ENCODE measurements around the gene TSPYL4. TPM values are rescaled to one million over a fixed set of nuclear protein-coding genes. Genes with fewer than 3 reads are reported as not detected.
"Not testable (repeated sequence)": the region's sequence is repeated elsewhere in the genome, so short reads cannot be mapped to it uniquely, and the experiment has no call there.

Gene TSPYL4
- 22.1 and 22.2 TPM in 2 replicates for total RNA-seq

GRCh38 chr6:116253505-116254296, at the start of gene TSPYL4:
Gene TSPYL4, minus strand, starts transcription at chr6:116254075. Its CDS starts 67 bp downstream, at chr6:116254008.
- Mint-ChIP-seq H3K27ac (no peak within 1 kb of the TSS), H3K9me3 (no peaks in the 10 kb centered on the region), H3K36me3 (ENCODE audit: low read depth) (peaks cover 9% of the 10 kb centered on the region), H3K27me3 (no peaks in the 10 kb centered on the region), H3K4me1 (peaks cover 25% of the 10 kb centered on the region), H3K4me3 (no peak within 1 kb of the TSS)
- DNase-seq, result peak; percentile 98
- intact Hi-C loops (cut with micrococcal nuclease), result loop anchor here (1.0 to 10.0 kb wide), 6 partner anchors 15 to 1351 kb away; partner anchors contain the start of genes GOPC, NT5DC1, RWDD1 and TSPYL1

GRCh38 chr6:116301104-116301503, 47.2 kb upstream of the TSPYL4 start:
- H3K36me3 Mint-ChIP-seq (ENCODE audit: low read depth), result no peaks in the 10 kb centered on the region
- H3K4me3 Mint-ChIP-seq, result no peak overlapping the region
- intact Hi-C loops (cut with micrococcal nuclease), result no loop called here
- no peak overlapping the region for H3K27ac Mint-ChIP-seq
- H3K4me1 Mint-ChIP-seq, result no peaks in the 10 kb centered on the region
- DNase-seq, result no peak
- H3K27me3 Mint-ChIP-seq, result peaks cover 10% of the 10 kb centered on the region
- peaks cover 3% of the 10 kb centered on the region for H3K9me3 Mint-ChIP-seq

- H3K4me1 Mint-ChIP-seq, result no peaks in the 10 kb centered on the region
- peaks cover 3% of the 10 kb centered on the region for H3K9me3 Mint-ChIP-seq
- no peaks in the 10 kb centered on the region for H3K36me3 Mint-ChIP-seq (ENCODE audit: low read depth)
- H3K4me3 Mint-ChIP-seq, result no peak overlapping the region
- no peak overlapping the region for H3K27ac Mint-ChIP-seq
- intact Hi-C loops (cut with micrococcal nuclease), result no loop called here
- peaks cover 10% of the 10 kb centered on the region for H3K27me3 Mint-ChIP-seq
- no peak for DNase-seq
These were observed 46.7 kb upstream of the TSPYL4 start for GRCh38 chr6:116300566-116300965.

- H3K4me3 Mint-ChIP-seq, result no peak overlapping the region
- peaks cover 17% of the 10 kb centered on the region for H3K27me3 Mint-ChIP-seq
- H3K4me1 Mint-ChIP-seq, result no peaks in the 10 kb centered on the region
- no peak for DNase-seq
- intact Hi-C loops (cut with micrococcal nuclease), result no loop called here
- no peaks in the 10 kb centered on the region for H3K36me3 Mint-ChIP-seq (ENCODE audit: low read depth)
- H3K27ac Mint-ChIP-seq, result no peak overlapping the region
- peaks cover 3% of the 10 kb centered on the region for H3K9me3 Mint-ChIP-seq
These were observed 45.1 kb upstream of the TSPYL4 start for GRCh38 chr6:116298973-116299372.

- Mint-ChIP-seq H3K36me3 (ENCODE audit: low read depth) (no peaks in the 10 kb centered on the region), H3K27me3 (peaks cover 15% of the 10 kb centered on the region), H3K4me1 (no peaks in the 10 kb centered on the region), H3K4me3 (no peak overlapping the region), H3K27ac (no peak overlapping the region), H3K9me3 (peaks cover 3% of the 10 kb centered on the region)
- intact Hi-C loops (cut with micrococcal nuclease), result no loop called here
- peak; percentile 18 for DNase-seq
These were observed 44.4 kb upstream of the TSPYL4 start for GRCh38 chr6:116298273-116298672.

- H3K9me3 Mint-ChIP-seq, result no peaks in the 10 kb centered on the region
- no peaks in the 10 kb centered on the region for H3K4me1 Mint-ChIP-seq
- H3K27ac Mint-ChIP-seq, result no peak overlapping the region
- H3K36me3 Mint-ChIP-seq (ENCODE audit: low read depth), result no peaks in the 10 kb centered on the region
- intact Hi-C loops (cut with micrococcal nuclease), result no loop called here
- no peak overlapping the region for H3K4me3 Mint-ChIP-seq
- H3K27me3 Mint-ChIP-seq, result peaks cover 13% of the 10 kb centered on the region
- no peak for DNase-seq
These were observed 38.7 kb upstream of the TSPYL4 start for GRCh38 chr6:116292553-116292952.

GRCh38 chr6:116291701-116292396, 38.0 kb upstream of the TSPYL4 start:
- no peak for DNase-seq
- Mint-ChIP-seq H3K4me1 (no peaks in the 10 kb centered on the region), H3K27ac (no peak overlapping the region), H3K4me3 (no peak overlapping the region), H3K27me3 (peaks cover 14% of the 10 kb centered on the region), H3K36me3 (ENCODE audit: low read depth) (no peaks in the 10 kb centered on the region), H3K9me3 (no peaks in the 10 kb centered on the region)
- intact Hi-C loops (cut with micrococcal nuclease), result no loop called here

GRCh38 chr6:116290799-116291198, 36.9 kb upstream of the TSPYL4 start:
- H3K27ac Mint-ChIP-seq, result no peak overlapping the region

GRCh38 chr6:116289876-116290275, 36.0 kb upstream of the TSPYL4 start:
- no peaks in the 10 kb centered on the region for H3K36me3 Mint-ChIP-seq (ENCODE audit: low read depth)
- no peak overlapping the region for H3K4me3 Mint-ChIP-seq
- intact Hi-C loops (cut with micrococcal nuclease), result loop anchor here (5.0 kb wide), 1 partner anchor 152 kb away; no protein-coding TSS in a partner anchor
- DNase-seq, result peak; percentile 8
- no peak overlapping the region for H3K27ac Mint-ChIP-seq
- H3K4me1 Mint-ChIP-seq, result no peaks in the 10 kb centered on the region
- H3K27me3 Mint-ChIP-seq, result peaks cover 12% of the 10 kb centered on the region
- no peaks in the 10 kb centered on the region for H3K9me3 Mint-ChIP-seq

More at GRCh38 chr6:116290799-116291198, 36.9 kb upstream of the TSPYL4 start:
- H3K4me1 Mint-ChIP-seq, result no peaks in the 10 kb centered on the region
- no peaks in the 10 kb centered on the region for H3K36me3 Mint-ChIP-seq (ENCODE audit: low read depth)
- H3K4me3 Mint-ChIP-seq, result no peak overlapping the region
- H3K9me3 Mint-ChIP-seq, result no peaks in the 10 kb centered on the region
- DNase-seq, result peak; percentile 23
- intact Hi-C loops (cut with micrococcal nuclease), result no loop called here
- peaks cover 12% of the 10 kb centered on the region for H3K27me3 Mint-ChIP-seq

- Mint-ChIP-seq H3K4me3 (no peak overlapping the region), H3K27ac (no peak overlapping the region), H3K36me3 (ENCODE audit: low read depth) (no peaks in the 10 kb centered on the region), H3K4me1 (no peaks in the 10 kb centered on the region), H3K9me3 (no peaks in the 10 kb centered on the region), H3K27me3 (peaks cover 9% of the 10 kb centered on the region)
- DNase-seq, result peak; percentile 63
- intact Hi-C loops (cut with micrococcal nuclease), result loop anchor here (1.0 to 5.0 kb wide), 3 partner anchors 155 to 274 kb away; no protein-coding TSS in a partner anchor
These were observed 33.9 kb upstream of the TSPYL4 start for GRCh38 chr6:116287689-116288282.

GRCh38 chr6:116286773-116287358, 33.0 kb upstream of the TSPYL4 start:
- no peak for DNase-seq
- H3K27ac Mint-ChIP-seq, result no peak overlapping the region
- peaks cover 12% of the 10 kb centered on the region for H3K27me3 Mint-ChIP-seq
- H3K36me3 Mint-ChIP-seq (ENCODE audit: low read depth), result no peaks in the 10 kb centered on the region
- no peaks in the 10 kb centered on the region for H3K9me3 Mint-ChIP-seq
- H3K4me3 Mint-ChIP-seq, result no peak overlapping the region
- intact Hi-C loops (cut with micrococcal nuclease), result loop anchor here (1.0 to 5.0 kb wide), 3 partner anchors 155 to 274 kb away; no protein-coding TSS in a partner anchor
- no peaks in the 10 kb centered on the region for H3K4me1 Mint-ChIP-seq

- not testable (repeated sequence) for DNase-seq; H3K4me1 Mint-ChIP-seq; H3K4me3 Mint-ChIP-seq; H3K27ac Mint-ChIP-seq; H3K36me3 Mint-ChIP-seq (ENCODE audit: low read depth); H3K9me3 Mint-ChIP-seq
- peaks cover 12% of the 10 kb centered on the region for H3K27me3 Mint-ChIP-seq
- intact Hi-C loops (cut with micrococcal nuclease), result loop anchor here (5.0 kb wide), 2 partner anchors 157 to 177 kb away; partner anchors contain the start of gene CALHM6
These were observed 31.1 kb upstream of the TSPYL4 start for GRCh38 chr6:116284984-116285383.

GRCh38 chr6:116283191-116283590, 29.3 kb upstream of the TSPYL4 start:
- intact Hi-C loops (cut with micrococcal nuclease), result loop anchor here (5.0 kb wide), 1 partner anchor 179 kb away; the partner anchor contains the start of gene CALHM6
- DNase-seq, result no peak
- H3K4me3 Mint-ChIP-seq, result no peak overlapping the region
- peaks cover 11% of the 10 kb centered on the region for H3K27me3 Mint-ChIP-seq
- no peak overlapping the region for H3K27ac Mint-ChIP-seq
- H3K9me3 Mint-ChIP-seq, result no peaks in the 10 kb centered on the region
- H3K4me1 Mint-ChIP-seq, result peaks cover 19% of the 10 kb centered on the region
- H3K36me3 Mint-ChIP-seq (ENCODE audit: low read depth), result peaks cover 13% of the 10 kb centered on the region
